ENCODE results near the gene MICAL3.
"Not testable (repeated sequence)": the region's sequence is repeated elsewhere in the genome, so short reads cannot be mapped to it uniquely, and the experiment has no call there.

Gene MICAL3

DNA sequence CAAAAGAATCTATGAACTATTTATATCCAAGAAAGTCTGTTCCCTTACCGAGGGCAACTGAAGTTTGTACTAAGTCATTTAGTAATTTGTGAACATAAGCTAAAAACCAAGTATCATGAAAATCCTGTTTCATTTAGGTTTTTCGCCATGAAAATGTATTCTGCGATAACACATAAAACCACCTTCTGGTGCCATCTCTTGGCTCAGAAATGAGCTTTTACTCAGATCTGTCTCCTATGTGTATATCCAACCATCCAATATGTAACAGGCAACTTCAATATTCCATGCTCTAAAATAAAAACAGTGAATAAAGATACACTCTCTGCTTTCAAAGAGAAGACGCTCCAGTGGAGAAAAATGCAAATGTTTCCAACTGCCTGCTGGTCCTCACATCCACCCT lies 132.0 kb downstream of the MICAL3 start:
- no peak for DNase-seq (ENCODE audit: low read depth in 3 of 3, low spot score in 1 of 3)

DNA sequence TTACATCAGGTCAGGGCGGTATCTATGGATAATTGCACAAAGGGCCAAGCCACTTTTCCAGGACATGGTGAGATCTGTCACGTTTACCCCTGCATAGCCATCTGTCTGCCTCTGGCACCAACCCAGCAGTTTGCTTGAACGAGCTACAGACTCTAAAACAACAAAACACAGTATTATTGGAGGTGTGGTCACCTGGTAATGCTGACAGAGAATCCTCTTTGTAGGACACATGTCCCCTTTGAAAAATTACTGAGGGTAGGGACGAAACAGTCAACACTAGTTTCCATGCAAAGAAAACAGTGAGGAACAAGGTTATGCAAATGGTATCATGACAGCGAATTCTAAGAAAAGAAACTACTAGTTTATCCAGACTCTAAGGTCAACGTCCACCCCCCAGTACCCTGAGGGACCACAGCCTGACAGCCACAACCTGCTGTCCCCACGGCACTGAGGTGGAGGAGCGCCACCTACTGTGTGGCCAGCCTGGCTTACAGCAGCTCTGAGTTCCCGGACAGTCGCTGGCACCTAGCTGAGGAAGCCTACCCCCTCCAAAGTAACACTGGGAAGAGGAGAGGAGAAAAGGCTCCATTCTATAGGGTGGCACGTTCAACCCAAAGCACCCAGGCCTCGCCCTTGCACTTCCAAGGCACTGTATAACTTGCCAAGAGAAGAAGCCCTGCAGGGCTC lies 132.7 kb downstream of the MICAL3 start:
- no peak for DNase-seq (ENCODE audit: low read depth in 3 of 3, low spot score in 1 of 3)

DNA sequence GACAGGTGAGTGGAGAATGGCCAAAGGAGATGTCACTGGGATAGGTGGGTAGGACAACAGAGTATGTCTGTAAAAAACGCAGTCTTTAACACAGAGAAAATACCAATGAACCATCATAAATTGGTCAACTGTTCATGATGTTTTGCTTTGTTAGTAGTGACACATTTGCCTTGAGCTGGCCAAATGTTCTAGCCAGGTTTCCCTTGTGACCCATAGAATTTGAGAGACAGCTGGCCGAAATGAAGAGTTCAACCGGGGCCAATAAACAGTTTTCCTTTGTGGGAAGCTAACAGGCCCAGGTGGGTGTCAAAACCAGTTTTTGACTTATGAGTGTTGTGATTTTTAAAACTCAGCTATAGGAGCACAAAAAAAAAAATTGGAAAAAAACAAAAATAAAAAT lies 133.5 kb downstream of the MICAL3 start:
- DNase-seq (ENCODE audit: low read depth in 3 of 3, low spot score in 1 of 3), result no peak

DNA sequence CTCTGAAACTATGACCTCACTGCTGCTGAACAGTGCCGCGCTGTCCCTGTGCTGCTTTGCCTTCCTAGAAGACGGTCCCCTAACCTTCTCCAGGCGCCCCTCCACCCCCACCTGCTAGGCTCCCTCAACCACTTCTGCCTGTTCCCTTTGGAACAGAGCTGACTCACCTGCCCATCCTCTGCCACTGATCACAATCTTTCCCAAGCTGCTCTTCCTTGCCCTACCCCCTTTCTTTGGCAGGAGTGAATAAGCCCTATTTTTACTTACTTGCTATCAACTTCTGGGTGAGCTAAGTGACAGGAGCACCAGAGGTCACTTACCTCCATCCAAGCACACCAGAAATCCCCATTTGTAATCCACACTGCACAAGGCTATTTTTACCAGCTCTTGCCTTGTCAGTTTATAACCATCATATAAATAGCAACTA lies 134.1 kb downstream of the MICAL3 start:
- DNase-seq (ENCODE audit: low read depth in 3 of 3, low spot score in 1 of 3), result no peak

- no peak for DNase-seq (ENCODE audit: low read depth in 3 of 3, low spot score in 1 of 3)
Observed at GRCh38 chr22:17888855-17889254, 135.5 kb downstream of the MICAL3 start.

DNA sequence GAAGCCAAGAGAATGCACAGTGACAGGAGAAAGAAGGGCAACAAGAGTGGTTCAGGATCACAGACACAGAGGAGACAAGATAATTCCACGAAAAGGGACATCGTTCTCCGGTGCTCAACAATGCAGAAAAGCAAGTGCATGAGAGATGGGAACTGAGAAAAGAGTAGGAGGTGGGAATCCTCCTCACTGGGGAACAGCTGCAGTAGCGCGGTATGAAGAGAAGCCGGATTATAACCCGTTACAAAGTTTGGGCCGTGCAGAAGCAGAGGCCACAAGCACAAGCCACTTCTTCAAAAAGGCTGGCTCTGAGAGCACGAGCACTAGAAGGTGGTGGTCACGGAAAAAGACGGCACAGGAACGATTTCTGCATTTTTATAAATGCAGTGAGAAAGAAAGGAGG lies 135.9 kb downstream of the MICAL3 start:
- no peak for DNase-seq (ENCODE audit: low read depth in 3 of 3, low spot score in 1 of 3)

DNA sequence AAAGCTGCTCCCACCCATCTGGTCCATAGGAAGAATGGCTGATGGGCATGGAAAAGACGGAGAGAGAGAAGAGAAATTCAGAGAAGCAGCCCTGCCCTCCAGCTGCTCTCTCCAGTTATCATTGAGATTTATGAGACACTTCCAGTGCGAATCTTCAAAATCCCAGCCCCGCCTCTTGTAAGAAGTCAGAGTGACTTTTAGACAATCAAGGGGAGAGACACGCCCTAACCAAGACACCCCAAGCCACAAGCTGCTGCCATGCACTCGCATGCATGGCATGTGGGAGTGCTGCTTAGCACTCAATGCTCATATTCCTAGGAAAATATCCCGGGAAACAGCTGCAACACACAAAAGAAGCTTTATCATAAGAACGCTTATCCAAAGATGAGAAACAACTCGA lies 139.5 kb downstream of the MICAL3 start:
- DNase-seq (ENCODE audit: low read depth in 3 of 3, low spot score in 1 of 3), result no peak

- DNase-seq (ENCODE audit: low read depth in 3 of 3, low spot score in 1 of 3), result no peak
Observed at GRCh38 chr22:17884084-17884483, 140.3 kb downstream of the MICAL3 start.

DNA sequence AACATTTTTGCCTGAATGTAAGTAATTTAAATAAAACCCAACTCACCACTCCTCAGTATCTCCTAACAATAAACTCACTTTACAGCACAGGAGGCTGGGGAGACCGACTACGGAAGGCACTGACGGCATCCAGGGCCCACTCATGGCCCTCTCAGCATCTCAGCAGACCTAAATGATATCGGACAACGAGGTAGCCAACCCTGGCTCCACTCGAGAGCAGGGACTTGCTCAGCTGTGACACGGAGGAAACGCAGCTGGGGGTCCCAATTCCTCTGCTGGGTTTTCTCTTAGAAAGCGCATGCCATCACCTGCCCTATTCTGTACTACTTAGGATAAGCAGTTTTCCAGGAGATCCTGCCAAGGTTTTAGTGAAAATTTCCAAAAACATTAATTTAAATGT lies 141.0 kb downstream of the MICAL3 start:
- no peak for DNase-seq (ENCODE audit: low read depth in 3 of 3, low spot score in 1 of 3)

GRCh38 chr22:17882727-17883126 lies 141.6 kb downstream of the MICAL3 start:
- no peak for DNase-seq (ENCODE audit: low read depth in 3 of 3, low spot score in 1 of 3)

DNA sequence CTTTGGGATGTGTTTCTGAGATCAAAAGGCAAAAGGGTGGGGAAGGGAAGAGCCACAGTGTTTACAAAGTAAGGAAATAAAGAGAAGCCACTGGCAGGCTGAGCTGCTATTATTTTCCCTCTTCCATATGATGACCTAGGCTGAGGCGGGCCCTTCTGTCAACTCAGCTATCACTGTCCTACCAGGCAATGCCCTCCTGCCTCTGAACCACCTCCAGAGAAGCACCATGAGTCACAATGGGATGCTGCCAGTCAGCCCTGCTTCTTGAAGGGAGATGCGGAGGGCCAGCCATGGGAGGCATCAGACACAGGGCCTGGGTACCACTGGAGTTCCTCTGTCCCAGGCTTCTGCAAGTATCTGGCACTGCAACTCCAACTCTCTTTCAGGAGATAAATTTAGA lies 142.2 kb downstream of the MICAL3 start:
- no peak for DNase-seq (ENCODE audit: low read depth in 3 of 3, low spot score in 1 of 3)

DNA sequence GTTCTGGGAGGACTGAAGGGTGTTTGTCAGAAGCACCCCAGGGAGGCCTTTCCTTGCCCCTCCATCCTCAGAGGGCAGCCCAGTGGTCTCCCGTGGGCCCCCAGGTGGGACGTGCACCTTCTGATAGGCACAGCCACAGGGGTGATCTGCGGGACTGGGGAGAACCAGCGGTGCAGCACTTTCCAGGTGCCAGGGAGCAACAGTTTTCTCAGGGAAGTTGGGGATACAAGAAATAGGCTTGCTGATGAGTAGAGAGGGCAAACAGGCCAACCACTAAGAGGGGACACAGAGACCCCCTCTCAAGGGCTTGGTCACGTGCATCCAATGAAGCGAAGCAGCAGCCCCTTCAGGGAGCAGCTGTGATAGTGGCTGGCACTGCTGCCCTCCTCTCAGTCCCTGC lies 143.0 kb downstream of the MICAL3 start:
- DNase-seq (ENCODE audit: low read depth in 3 of 3, low spot score in 1 of 3), result no peak

DNA sequence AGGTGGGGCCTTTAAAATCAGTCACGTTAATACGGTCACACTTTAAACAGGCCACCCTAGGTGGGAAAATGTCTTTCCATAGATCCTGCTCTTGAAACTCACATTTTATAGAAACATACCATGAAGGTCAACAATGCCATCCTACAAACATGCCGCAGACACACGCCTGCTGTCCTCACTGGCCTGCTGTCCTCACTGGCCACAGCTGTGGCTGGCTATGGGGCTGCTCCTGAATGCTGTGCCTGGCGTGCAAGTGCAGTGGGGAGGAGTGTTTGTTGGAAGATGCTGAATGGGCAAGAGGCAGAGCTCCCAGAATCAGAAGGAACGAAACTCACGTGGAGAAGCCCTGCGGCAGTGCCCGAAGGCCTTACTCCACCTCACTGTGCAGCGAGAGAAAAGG lies 143.9 kb downstream of the MICAL3 start:
- DNase-seq (ENCODE audit: low read depth in 3 of 3, low spot score in 1 of 3), result no peak

- no peak for DNase-seq (ENCODE audit: low read depth in 3 of 3, low spot score in 1 of 3)
Observed at GRCh38 chr22:17880020-17880419, 144.3 kb downstream of the MICAL3 start.

DNA sequence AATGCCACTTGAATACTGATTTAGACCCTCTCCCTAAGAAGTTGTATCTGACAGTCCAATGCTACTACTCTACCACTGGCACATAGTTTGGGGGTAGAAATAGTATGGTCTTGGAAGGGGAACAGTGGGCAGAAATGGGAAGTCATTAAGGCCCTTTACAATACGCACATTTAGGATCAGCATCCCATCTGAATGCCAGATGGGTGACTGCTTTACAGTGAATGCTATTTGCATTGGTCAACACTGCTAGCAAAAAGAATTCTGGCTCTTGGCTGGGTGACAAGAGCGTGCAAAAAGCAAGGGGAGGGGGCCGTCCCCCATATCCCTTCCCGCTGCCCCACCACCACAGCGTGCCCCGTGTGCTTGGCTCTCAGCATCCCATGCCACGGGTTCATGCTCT lies 145.4 kb downstream of the MICAL3 start:
- DNase-seq (ENCODE audit: low read depth in 3 of 3, low spot score in 1 of 3), result no peak

GRCh38 chr22:17878186-17878694 lies 146.1 kb downstream of the MICAL3 start:
- DNase-seq (ENCODE audit: low read depth in 3 of 3, low spot score in 1 of 3), result no peak

GRCh38 chr22:17876878-17877855 lies 147.2 kb downstream of the MICAL3 start:
- not testable (repeated sequence) for DNase-seq (ENCODE audit: low read depth in 3 of 3, low spot score in 1 of 3)

DNA sequence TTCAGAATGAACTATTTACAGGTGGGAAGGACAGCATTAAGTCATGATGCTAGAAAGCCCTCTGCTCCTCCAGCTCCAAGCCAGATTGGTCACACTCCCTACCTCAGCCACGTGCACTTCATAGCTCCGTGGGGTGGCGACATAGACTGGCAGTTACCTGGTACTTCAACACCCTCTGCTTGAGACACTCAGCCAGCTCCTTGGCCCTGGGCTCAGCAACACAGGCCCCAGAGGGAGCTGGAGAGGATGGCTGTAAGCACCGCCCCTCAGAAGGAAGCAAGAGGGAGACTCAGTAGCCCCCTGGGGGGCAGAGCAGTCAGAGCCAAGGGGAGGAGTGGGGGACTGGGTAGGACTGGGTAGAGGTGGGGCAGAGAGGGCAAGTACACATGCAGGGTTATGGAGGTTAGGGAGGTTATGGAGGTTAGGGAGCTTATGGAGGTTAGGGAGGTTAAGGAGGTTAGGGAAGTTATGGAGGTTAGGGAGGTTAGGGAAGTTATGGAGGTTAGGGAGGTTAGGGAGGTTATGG lies 148.0 kb downstream of the MICAL3 start:
- no peak for DNase-seq (ENCODE audit: low read depth in 3 of 3, low spot score in 1 of 3)

DNA sequence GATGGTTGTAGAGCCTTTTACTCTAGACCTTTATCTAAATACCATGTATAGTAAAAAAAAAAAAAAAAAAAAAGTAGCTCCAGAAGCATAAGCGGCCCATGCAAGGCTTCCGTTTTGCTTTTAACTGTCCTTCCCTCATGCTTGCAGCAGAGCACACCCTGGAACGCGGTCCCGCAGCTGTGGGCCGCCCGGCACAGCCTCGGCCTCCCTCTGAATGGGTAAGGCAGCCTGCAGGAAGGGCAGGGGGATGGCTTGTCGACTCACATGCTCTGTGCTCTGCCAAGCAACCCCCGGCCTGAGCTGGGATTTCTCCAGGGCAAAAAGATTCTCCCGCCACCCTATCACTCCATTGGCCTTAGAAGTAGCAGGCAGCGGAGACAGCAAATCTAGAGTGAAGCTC lies 148.7 kb downstream of the MICAL3 start:
- DNase-seq (ENCODE audit: low read depth in 3 of 3, low spot score in 1 of 3), result no peak

- no peak for DNase-seq (ENCODE audit: low read depth in 3 of 3, low spot score in 1 of 3)
Observed at GRCh38 chr22:17875156-17875555, 149.2 kb downstream of the MICAL3 start.

DNA sequence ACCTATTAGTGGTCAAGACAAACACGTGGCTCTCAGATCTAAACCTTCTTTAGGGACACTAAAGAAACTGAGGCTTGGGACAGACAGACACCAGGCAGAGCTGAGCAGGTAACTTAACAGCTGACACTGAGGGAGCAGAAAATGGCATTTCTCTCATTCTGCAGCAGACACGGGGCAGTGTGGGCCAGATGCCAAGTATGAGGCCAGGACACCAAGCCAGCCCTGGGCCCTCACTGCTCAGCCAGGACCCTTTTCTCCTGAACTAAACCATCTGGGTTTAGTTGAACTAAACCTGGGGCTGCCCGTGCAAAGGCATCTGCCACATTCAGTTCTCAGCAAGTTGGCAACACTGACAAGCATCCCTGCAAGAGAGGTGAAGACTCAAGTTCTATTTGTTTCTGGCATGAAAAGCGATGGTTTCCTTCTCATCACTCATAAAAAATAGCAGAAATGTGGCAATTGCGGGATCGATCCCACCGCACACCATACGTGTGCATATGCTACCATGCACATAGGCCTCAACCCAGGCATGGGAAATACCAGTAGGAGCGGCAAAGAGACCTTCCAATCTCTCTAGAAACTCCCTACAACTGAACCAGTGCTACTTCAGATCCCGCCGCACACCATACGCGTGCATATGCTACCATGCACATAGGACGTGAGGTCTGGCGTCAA lies 150.0 kb downstream of the MICAL3 start:
- no peak for DNase-seq (ENCODE audit: low read depth in 3 of 3, low spot score in 1 of 3)

Measured in stimulated activated CD4-positive, alpha-beta T cell treated with anti-CD3 and anti-CD28 coated beads, TNF-alpha, amount 100 ng/mL, for 1 hour (primary cell).